Measurements from ENCODE around the gene ZSCAN10.

ZSCAN10 gene

GRCh38 chr16:3060339-3061127 lies 38.6 kb downstream of the ZSCAN10 start:
- TF ChIP-seq EGR1 (IDR thresholded peaks at IDR 0.05) = no peak
- TF ChIP-seq MAX (IDR thresholded peaks at IDR 0.05) = no peak
- no peak for TF ChIP-seq CEBPB (IDR thresholded peaks at IDR 0.05)
- TF ChIP-seq TAF1 (IDR thresholded peaks at IDR 0.05; ENCODE audit: low read depth) = no peak
- no peak for TF ChIP-seq EP300 (IDR thresholded peaks at IDR 0.05; ENCODE audit: borderline replicate concordance)
- TF ChIP-seq USF1 (IDR thresholded peaks at IDR 0.05) = no peak
- no peak for TF ChIP-seq REST (IDR thresholded peaks at IDR 0.05; ENCODE audit: low read depth)
- TF ChIP-seq YY1 (IDR thresholded peaks at IDR 0.05; ENCODE audit: low read depth) = no peak
- TF ChIP-seq CREB1 (IDR thresholded peaks at IDR 0.05; ENCODE audit: low read depth) = no peak
- TF ChIP-seq TCF12 (IDR thresholded peaks at IDR 0.05; ENCODE audit: low read depth) = no peak
- TF ChIP-seq RAD21 (IDR thresholded peaks at IDR 0.05; ENCODE audit: low read depth) = no peak
- TF ChIP-seq NFIC (IDR thresholded peaks at IDR 0.05) = no peak
- TF ChIP-seq FOXM1 (IDR thresholded peaks at IDR 0.05; ENCODE audit: borderline replicate concordance, low read depth) = no peak

- TF ChIP-seq TEAD4 (IDR thresholded peaks at IDR 0.05) (no peak), YY1 (IDR thresholded peaks at IDR 0.05; ENCODE audit: low read depth) (no peak), NFIC (IDR thresholded peaks at IDR 0.05) (no peak), EP300 (IDR thresholded peaks at IDR 0.05; ENCODE audit: borderline replicate concordance) (no peak)
Measured at GRCh38 chr16:3059723-3060242, 39.3 kb downstream of the ZSCAN10 start.

- no peak for TF ChIP-seq YY1 (IDR thresholded peaks at IDR 0.05; ENCODE audit: low read depth)
- 0 out of 2 replicates have a peak, but pooled peaks have one; percentile 22 for TF ChIP-seq EGR1 (IDR thresholded peaks at IDR 0.05)
- no peak for TF ChIP-seq USF1 (IDR thresholded peaks at IDR 0.05)
- no peak for TF ChIP-seq REST (IDR thresholded peaks at IDR 0.05; ENCODE audit: low read depth)
- TF ChIP-seq EP300 (IDR thresholded peaks at IDR 0.05; ENCODE audit: borderline replicate concordance) = no peak
- TF ChIP-seq MAX (IDR thresholded peaks at IDR 0.05) = peak; percentile 54; the same call in 1 of the 2 replicates
- TF ChIP-seq FOXM1 (IDR thresholded peaks at IDR 0.05; ENCODE audit: borderline replicate concordance, low read depth) = no peak
- TF ChIP-seq TEAD4 (IDR thresholded peaks at IDR 0.05) = 0 out of 2 replicates have a peak, but pooled peaks have one; percentile 21
- no peak for TF ChIP-seq CREB1 (IDR thresholded peaks at IDR 0.05; ENCODE audit: low read depth)
- peak; percentile 36; the same call in 1 of the 2 replicates for TF ChIP-seq TAF1 (IDR thresholded peaks at IDR 0.05; ENCODE audit: low read depth)
- no peak for TF ChIP-seq CEBPB (IDR thresholded peaks at IDR 0.05)
- no peak for TF ChIP-seq TCF12 (IDR thresholded peaks at IDR 0.05; ENCODE audit: low read depth)
- TF ChIP-seq NFIC (IDR thresholded peaks at IDR 0.05) = no peak
- TF ChIP-seq ZBTB7A (IDR thresholded peaks at IDR 0.05; ENCODE audit: low read depth) = peak; percentile 93
- peak; percentile 76 for TF ChIP-seq RAD21 (IDR thresholded peaks at IDR 0.05; ENCODE audit: low read depth)
Measured at GRCh38 chr16:3059041-3059722, 39.9 kb downstream of the ZSCAN10 start.

GRCh38 chr16:3058139-3059030 lies 40.7 kb downstream of the ZSCAN10 start:
- TF ChIP-seq ZBTB7A (IDR thresholded peaks at IDR 0.05; ENCODE audit: low read depth) = no peak; the same call in 1 of the 2 replicates
